ENCODE results near the gene NDUFAF8. TPM values are rescaled to one million over a fixed set of nuclear protein-coding genes. Genes with fewer than 3 reads are reported as not detected.

The NDUFAF8 gene
- total RNA-seq, 1 donor from 2014 or later, result 15.7 TPM

GRCh38 chr17:81200695-81201580 lies 38.2 kb upstream of the NDUFAF8 start:
- H3K4me3 ChIP-seq (ENCODE audit: low read length in 3 of 3), result no peak overlapping the region
- H3K4me1 ChIP-seq (ENCODE audit: control insufficient read depth in 3 of 3, insufficient read depth in 3 of 3, low read length in 3 of 3), result peaks cover 0 to 5% (median 0%) of the 10 kb centered on the region in 3 donors
- no peaks in the 10 kb centered on the region for H3K27me3 ChIP-seq (ENCODE audit: control insufficient read depth in 3 of 3, insufficient read depth in 3 of 3, low read length in 3 of 3)
- H3K27ac ChIP-seq (ENCODE audit: low read depth, low read length), result no peak overlapping the region
- no peaks in the 10 kb centered on the region for H3K9me3 ChIP-seq (ENCODE audit: control insufficient read depth in 3 of 3, low read length in 3 of 3)
- no peak overlapping the region for H3K9ac ChIP-seq (ENCODE audit: low read depth in 1 of 3, low read length in 3 of 3)
- peaks cover 0 to 9% (median 6%) of the 10 kb centered on the region in 3 donors for H3K36me3 ChIP-seq (ENCODE audit: control insufficient read depth in 3 of 3, insufficient read depth in 3 of 3, low read length in 3 of 3)

GRCh38 chr17:81202318-81202717 lies 36.8 kb upstream of the NDUFAF8 start:
- Histone ChIP-seq H3K9ac (ENCODE audit: low read depth in 1 of 3, low read length in 3 of 3) (no peak overlapping the region), H3K9me3 (ENCODE audit: control insufficient read depth in 3 of 3, low read length in 3 of 3) (no peaks in the 10 kb centered on the region), H3K27me3 (ENCODE audit: control insufficient read depth in 3 of 3, insufficient read depth in 3 of 3, low read length in 3 of 3) (no peaks in the 10 kb centered on the region), H3K4me1 (ENCODE audit: control insufficient read depth in 3 of 3, insufficient read depth in 3 of 3, low read length in 3 of 3) (peaks cover 0 to 3% (median 0%) of the 10 kb centered on the region in 3 donors), H3K36me3 (ENCODE audit: control insufficient read depth in 3 of 3, insufficient read depth in 3 of 3, low read length in 3 of 3) (peaks cover 0 to 9% (median 6%) of the 10 kb centered on the region in 3 donors), H3K27ac (ENCODE audit: low read depth, low read length) (no peak overlapping the region), H3K4me3 (ENCODE audit: low read length in 3 of 3) (no peak overlapping the region)

- Histone ChIP-seq H3K4me1 (ENCODE audit: control insufficient read depth in 3 of 3, insufficient read depth in 3 of 3, low read length in 3 of 3) (peaks cover 0 to 3% (median 0%) of the 10 kb centered on the region in 3 donors), H3K9me3 (ENCODE audit: control insufficient read depth in 3 of 3, low read length in 3 of 3) (no peaks in the 10 kb centered on the region), H3K27ac (ENCODE audit: low read depth, low read length) (no peak overlapping the region), H3K9ac (ENCODE audit: low read depth in 1 of 3, low read length in 3 of 3) (no peak overlapping the region), H3K36me3 (ENCODE audit: control insufficient read depth in 3 of 3, insufficient read depth in 3 of 3, low read length in 3 of 3) (peaks cover 0 to 6% (median 5%) of the 10 kb centered on the region in 3 donors), H3K4me3 (ENCODE audit: low read length in 3 of 3) (no peak overlapping the region), H3K27me3 (ENCODE audit: control insufficient read depth in 3 of 3, insufficient read depth in 3 of 3, low read length in 3 of 3) (no peaks in the 10 kb centered on the region)
These were observed 36.0 kb upstream of the NDUFAF8 start for GRCh38 chr17:81203136-81203535.

- Histone ChIP-seq H3K27me3 (ENCODE audit: control insufficient read depth in 3 of 3, insufficient read depth in 3 of 3, low read length in 3 of 3) (no peaks in the 10 kb centered on the region), H3K27ac (ENCODE audit: low read depth, low read length) (no peak overlapping the region), H3K9ac (ENCODE audit: low read depth in 1 of 3, low read length in 3 of 3) (no peak overlapping the region), H3K4me1 (ENCODE audit: control insufficient read depth in 3 of 3, insufficient read depth in 3 of 3, low read length in 3 of 3) (peaks cover 0 to 3% (median 0%) of the 10 kb centered on the region in 3 donors), H3K9me3 (ENCODE audit: control insufficient read depth in 3 of 3, low read length in 3 of 3) (no peaks in the 10 kb centered on the region), H3K4me3 (ENCODE audit: low read length in 3 of 3) (no peak overlapping the region), H3K36me3 (ENCODE audit: control insufficient read depth in 3 of 3, insufficient read depth in 3 of 3, low read length in 3 of 3) (peaks cover 0 to 2% (median 0%) of the 10 kb centered on the region in 3 donors)
These were observed 34.5 kb upstream of the NDUFAF8 start for GRCh38 chr17:81204578-81204977.

- no peaks in the 10 kb centered on the region for H3K27me3 ChIP-seq (ENCODE audit: control insufficient read depth in 3 of 3, insufficient read depth in 3 of 3, low read length in 3 of 3)
- no peak overlapping the region for H3K27ac ChIP-seq (ENCODE audit: low read depth, low read length)
- H3K9me3 ChIP-seq (ENCODE audit: control insufficient read depth in 3 of 3, low read length in 3 of 3), result no peaks in the 10 kb centered on the region
- no peaks in the 10 kb centered on the region for H3K4me1 ChIP-seq (ENCODE audit: control insufficient read depth in 3 of 3, insufficient read depth in 3 of 3, low read length in 3 of 3)
- H3K36me3 ChIP-seq (ENCODE audit: control insufficient read depth in 3 of 3, insufficient read depth in 3 of 3, low read length in 3 of 3), result peaks cover 0 to 2% (median 0%) of the 10 kb centered on the region in 3 donors
- H3K9ac ChIP-seq (ENCODE audit: low read depth in 1 of 3, low read length in 3 of 3), result no peak overlapping the region
- no peak overlapping the region for H3K4me3 ChIP-seq (ENCODE audit: low read length in 3 of 3)
These were observed 33.0 kb upstream of the NDUFAF8 start for GRCh38 chr17:81206166-81206565.

- Histone ChIP-seq H3K9ac (ENCODE audit: low read depth in 1 of 3, low read length in 3 of 3) (no peak overlapping the region), H3K36me3 (ENCODE audit: control insufficient read depth in 3 of 3, insufficient read depth in 3 of 3, low read length in 3 of 3) (peaks cover 0 to 2% (median 0%) of the 10 kb centered on the region in 3 donors), H3K27ac (ENCODE audit: low read depth, low read length) (no peak overlapping the region), H3K9me3 (ENCODE audit: control insufficient read depth in 3 of 3, low read length in 3 of 3) (no peaks in the 10 kb centered on the region), H3K4me3 (ENCODE audit: low read length in 3 of 3) (no peak overlapping the region), H3K4me1 (ENCODE audit: control insufficient read depth in 3 of 3, insufficient read depth in 3 of 3, low read length in 3 of 3) (no peaks in the 10 kb centered on the region), H3K27me3 (ENCODE audit: control insufficient read depth in 3 of 3, insufficient read depth in 3 of 3, low read length in 3 of 3) (no peaks in the 10 kb centered on the region)
These were observed 32.5 kb upstream of the NDUFAF8 start for GRCh38 chr17:81206657-81207056.

GRCh38 chr17:81207610-81208581 lies 31.2 kb upstream of the NDUFAF8 start:
- H3K9me3 ChIP-seq (ENCODE audit: control insufficient read depth in 3 of 3, low read length in 3 of 3), result no peaks in the 10 kb centered on the region
- no peak overlapping the region for H3K4me3 ChIP-seq (ENCODE audit: low read length in 3 of 3)
- H3K9ac ChIP-seq (ENCODE audit: low read depth in 1 of 3, low read length in 3 of 3), result no peak overlapping the region
- H3K27me3 ChIP-seq (ENCODE audit: control insufficient read depth in 3 of 3, insufficient read depth in 3 of 3, low read length in 3 of 3), result no peaks in the 10 kb centered on the region
- H3K4me1 ChIP-seq (ENCODE audit: control insufficient read depth in 3 of 3, insufficient read depth in 3 of 3, low read length in 3 of 3), result no peaks in the 10 kb centered on the region
- no peak overlapping the region for H3K27ac ChIP-seq (ENCODE audit: low read depth, low read length)
- peaks cover 0 to 2% (median 0%) of the 10 kb centered on the region in 3 donors for H3K36me3 ChIP-seq (ENCODE audit: control insufficient read depth in 3 of 3, insufficient read depth in 3 of 3, low read length in 3 of 3)

GRCh38 chr17:81208651-81209050 lies 30.5 kb upstream of the NDUFAF8 start:
- H3K4me1 ChIP-seq (ENCODE audit: control insufficient read depth in 3 of 3, insufficient read depth in 3 of 3, low read length in 3 of 3), result no peaks in the 10 kb centered on the region
- H3K9me3 ChIP-seq (ENCODE audit: control insufficient read depth in 3 of 3, low read length in 3 of 3), result no peaks in the 10 kb centered on the region
- H3K27ac ChIP-seq (ENCODE audit: low read depth, low read length), result no peak overlapping the region
- peaks cover 0 to under 1% (median 0%) of the 10 kb centered on the region in 3 donors for H3K36me3 ChIP-seq (ENCODE audit: control insufficient read depth in 3 of 3, insufficient read depth in 3 of 3, low read length in 3 of 3)
- no peak overlapping the region for H3K9ac ChIP-seq (ENCODE audit: low read depth in 1 of 3, low read length in 3 of 3)
- no peak overlapping the region for H3K4me3 ChIP-seq (ENCODE audit: low read length in 3 of 3)
- H3K27me3 ChIP-seq (ENCODE audit: control insufficient read depth in 3 of 3, insufficient read depth in 3 of 3, low read length in 3 of 3), result no peaks in the 10 kb centered on the region

GRCh38 chr17:81209141-81209540 lies 30.0 kb upstream of the NDUFAF8 start:
- Histone ChIP-seq H3K4me1 (ENCODE audit: control insufficient read depth in 3 of 3, insufficient read depth in 3 of 3, low read length in 3 of 3) (no peaks in the 10 kb centered on the region), H3K9me3 (ENCODE audit: control insufficient read depth in 3 of 3, low read length in 3 of 3) (no peaks in the 10 kb centered on the region), H3K36me3 (ENCODE audit: control insufficient read depth in 3 of 3, insufficient read depth in 3 of 3, low read length in 3 of 3) (no peaks in the 10 kb centered on the region)

More at GRCh38 chr17:81209141-81209540, 30.0 kb upstream of the NDUFAF8 start:
- H3K4me3 ChIP-seq (ENCODE audit: low read length in 3 of 3), result no peak overlapping the region
- H3K27me3 ChIP-seq (ENCODE audit: control insufficient read depth in 3 of 3, insufficient read depth in 3 of 3, low read length in 3 of 3), result no peaks in the 10 kb centered on the region
- H3K27ac ChIP-seq (ENCODE audit: low read depth, low read length), result no peak overlapping the region
- H3K9ac ChIP-seq (ENCODE audit: low read depth in 1 of 3, low read length in 3 of 3), result no peak overlapping the region
